CD8-positive, alpha-beta memory T cell (primary cell): Measurements from ENCODE around the gene CEP164. TPM values are rescaled to one million over a fixed set of nuclear protein-coding genes. Genes with fewer than 3 reads are reported as not detected.

ENCODE experiments used
- CTCF ChIA-PET: fragments of 350-600 bp; sonication (Branson Sonifier 250); formaldehyde crosslinking; loops from one replicate; lab custom pipeline; 2021; ENCODE audit warnings: antibody characterized with exemption; lab: Charles Lee
- POLR2A ChIA-PET: fragments of 350-600 bp; sonication (Branson Sonifier 250); formaldehyde crosslinking; loops from one replicate; lab custom pipeline; 2021; ENCODE audit warnings: antibody characterized with exemption; lab: Charles Lee
- DNase-seq, 5 donors: peaks; one replicate each; pipeline versions ENCODE4 v3.0.0 to v3.0.0-alpha.2; 2020 to 2022; ENCODE audit warnings: mixed read lengths in 1 of 5
- H3K27ac ChIP-seq: one replicate; pipeline ENCODE4 v1.7.0; 2013; ENCODE audit warnings: low read depth, mild to moderate bottlenecking, low read length, moderate library complexity
- H3K27me3 ChIP-seq: 2 replicates; pipeline ENCODE4 v1.7.0; 2013; ENCODE audit warnings: low read length, mild to moderate bottlenecking; ENCODE audit not compliant: insufficient read depth, poor library complexity, severe bottlenecking
- H3K36me3 ChIP-seq: 2 replicates; pipeline ENCODE4 v1.7.0; 2013; ENCODE audit warnings: mild to moderate bottlenecking, low read length, moderate library complexity; ENCODE audit not compliant: insufficient read depth
- H3K4me1 ChIP-seq: 2 replicates; pipeline ENCODE4 v1.7.0; 2013; ENCODE audit warnings: mild to moderate bottlenecking, low read length, moderate library complexity; ENCODE audit not compliant: insufficient read depth
- H3K4me3 ChIP-seq: 2 replicates; pipeline ENCODE4 v1.7.0; 2013; ENCODE audit warnings: mild to moderate bottlenecking, low read length
- H3K9me3 ChIP-seq: 2 replicates; pipeline ENCODE4 v1.7.0; 2013; ENCODE audit warnings: mild to moderate bottlenecking, low read length
- H3K27ac Mint-ChIP-seq, 8 donors: one replicate each; pipeline ENCODE4 v1.8.0; 2020 to 2021; ENCODE audit warnings: mixed read lengths in 8 of 8, mild to moderate bottlenecking in 6 of 8, inconsistent platforms in 3 of 8, moderate library complexity in 3 of 8
- H3K27me3 Mint-ChIP-seq, 2 donors: one replicate each; pipeline ENCODE4 v1.8.0; 2020 to 2021; ENCODE audit warnings: mixed read lengths in 2 of 2, mild to moderate bottlenecking in 1 of 2, moderate library complexity in 1 of 2
- H3K36me3 Mint-ChIP-seq, 3 donors: one replicate each; pipeline ENCODE4 v1.8.0; 2020 to 2021; ENCODE audit warnings: mixed read lengths in 3 of 3, inconsistent platforms in 1 of 3, mild to moderate bottlenecking in 1 of 3
- H3K4me1 Mint-ChIP-seq, 3 donors: one replicate each; pipeline ENCODE4 v1.8.0; 2020 to 2021; ENCODE audit warnings: mixed read lengths in 3 of 3, inconsistent platforms in 1 of 3, mild to moderate bottlenecking in 1 of 3
- H3K4me3 Mint-ChIP-seq, 7 donors: one replicate each; pipeline ENCODE4 v1.8.0; 2020 to 2021; ENCODE audit warnings: mixed read lengths in 7 of 7, mild to moderate bottlenecking in 6 of 7, moderate library complexity in 4 of 7, inconsistent platforms in 2 of 7
- H3K9me3 Mint-ChIP-seq, 5 donors: one replicate each; pipeline ENCODE4 v1.8.0; 2020 to 2022; ENCODE audit warnings: mixed read lengths in 5 of 5, mild to moderate bottlenecking in 3 of 5, moderate library complexity in 2 of 5, inconsistent platforms in 1 of 5
- polyA plus RNA-seq: library from polyadenylated mRNA; unstranded; fragments of 300-500 nt; fragmentation: Illumina TruSeq; gene quantifications from one replicate; pipeline ENCODE4 v1.2.3, GENCODE V29; 2021
- total RNA-seq, 2 experiments: library from RNA; stranded (reverse); gene quantifications; one replicate each; pipeline ENCODE4 v1.2.3, GENCODE V29; 2021

Gene CEP164
- total and polyA plus RNA-seq, 3 experiments from 2014 or later, result 25.7 to 40.5 (median 34.6) TPM

- no peaks in the 10 kb centered on the region for H3K9me3 ChIP-seq
- Mint-ChIP-seq H3K36me3 (no peaks in the 10 kb centered on the region), H3K4me1 (peaks cover 0 to 2% (median under 1%) of the 10 kb centered on the region in 3 donors), H3K27me3 (peaks cover 5 to 15% of the 10 kb centered on the region in 2 donors), H3K4me3 (no peak overlapping the region), H3K9me3 (no peaks in the 10 kb centered on the region), H3K27ac (no peak overlapping the region)
- DNase-seq, result no peak
- no peaks in the 10 kb centered on the region for H3K36me3 ChIP-seq
- no peak overlapping the region for H3K27ac ChIP-seq
- H3K4me3 ChIP-seq, result no peak overlapping the region
- no peaks in the 10 kb centered on the region for H3K4me1 ChIP-seq
- CTCF ChIA-PET, result no interaction called here
- no peaks in the 10 kb centered on the region for H3K27me3 ChIP-seq
- POLR2A ChIA-PET, result no interaction called here
Observed at GRCh38 chr11:117421041-117421440, 93.4 kb downstream of the CEP164 start.

GRCh38 chr11:117421476-117421875 is 93.8 kb downstream of the CEP164 start:
- Mint-ChIP-seq H3K4me1 (peaks cover 4 to 6% (median 5%) of the 10 kb centered on the region in 3 donors), H3K4me3 (no peak overlapping the region), H3K27ac (no peak overlapping the region), H3K36me3 (no peaks in the 10 kb centered on the region), H3K9me3 (no peaks in the 10 kb centered on the region), H3K27me3 (peaks cover 5 to 18% of the 10 kb centered on the region in 2 donors)
- POLR2A ChIA-PET, result no interaction called here
- H3K36me3 ChIP-seq, result no peaks in the 10 kb centered on the region
- H3K27me3 ChIP-seq, result no peaks in the 10 kb centered on the region
- CTCF ChIA-PET, result no interaction called here
- peaks cover 3% of the 10 kb centered on the region for H3K4me1 ChIP-seq
- H3K4me3 ChIP-seq, result no peak overlapping the region
- H3K9me3 ChIP-seq, result no peaks in the 10 kb centered on the region
- no peak for DNase-seq
- no peak overlapping the region for H3K27ac ChIP-seq

- Histone ChIP-seq H3K4me1 (peaks cover 4% of the 10 kb centered on the region), H3K27me3 (no peaks in the 10 kb centered on the region), H3K9me3 (no peaks in the 10 kb centered on the region), H3K4me3 (no peak overlapping the region), H3K27ac (no peak overlapping the region), H3K36me3 (no peaks in the 10 kb centered on the region)
- CTCF ChIA-PET, result no interaction called here
- no peak for DNase-seq
- POLR2A ChIA-PET, result no interaction called here
- Mint-ChIP-seq H3K27me3 (peaks cover 5 to 18% of the 10 kb centered on the region in 2 donors), H3K9me3 (no peaks in the 10 kb centered on the region), H3K4me1 (peaks cover 4 to 13% (median 6%) of the 10 kb centered on the region in 3 donors), H3K36me3 (peaks cover 0 to 1% (median 0%) of the 10 kb centered on the region in 3 donors), H3K4me3 (no peak overlapping the region), H3K27ac (no peak overlapping the region)
Observed at GRCh38 chr11:117423046-117423575, 95.5 kb downstream of the CEP164 start.

- no peaks in the 10 kb centered on the region for H3K9me3 ChIP-seq
- no peak for DNase-seq
- peaks cover 0 to 1% (median 0%) of the 10 kb centered on the region in 3 donors for H3K36me3 Mint-ChIP-seq
- POLR2A ChIA-PET, result no interaction called here
- no peaks in the 10 kb centered on the region for H3K27me3 ChIP-seq
- no peak overlapping the region for H3K27ac ChIP-seq
- H3K27me3 Mint-ChIP-seq, result peaks cover 5 to 18% of the 10 kb centered on the region in 2 donors
- peak overlapping the region in 1 of 7 donors; percentile 28 for H3K4me3 Mint-ChIP-seq
- CTCF ChIA-PET, result interaction anchor here (0.9 to 3.0 kb wide), 4 partner anchors 11 to 404 kb away, joined by 3 to 29 read pairs (median 4); no protein-coding TSS in a partner anchor
- peaks cover 4% of the 10 kb centered on the region for H3K4me1 ChIP-seq
- peaks cover 4 to 13% (median 6%) of the 10 kb centered on the region in 3 donors for H3K4me1 Mint-ChIP-seq
- H3K27ac Mint-ChIP-seq, result peak overlapping the region in 1 of 8 donors; percentile 78
- no peaks in the 10 kb centered on the region for H3K36me3 ChIP-seq
- H3K9me3 Mint-ChIP-seq, result no peaks in the 10 kb centered on the region
- H3K4me3 ChIP-seq, result no peak overlapping the region
Observed at GRCh38 chr11:117424781-117425180, 97.1 kb downstream of the CEP164 start.

GRCh38 chr11:117425679-117426296 is 98.1 kb downstream of the CEP164 start:
- Mint-ChIP-seq H3K27ac (peak overlapping the region in 1 of 8 donors; percentile 11), H3K4me3 (no peak overlapping the region), H3K36me3 (peaks cover 0 to 1% (median 0%) of the 10 kb centered on the region in 3 donors), H3K9me3 (no peaks in the 10 kb centered on the region), H3K27me3 (peaks cover 5 to 18% of the 10 kb centered on the region in 2 donors), H3K4me1 (peaks cover 4 to 13% (median 6%) of the 10 kb centered on the region in 3 donors)
- Histone ChIP-seq H3K27ac (no peak overlapping the region), H3K4me1 (peaks cover 4% of the 10 kb centered on the region), H3K36me3 (no peaks in the 10 kb centered on the region), H3K27me3 (no peaks in the 10 kb centered on the region), H3K4me3 (no peak overlapping the region), H3K9me3 (no peaks in the 10 kb centered on the region)
- ChIA-PET CTCF (interaction anchor here (0.7 to 3.0 kb wide), 28 partner anchors 10 to 745 kb away, joined by 3 to 29 read pairs (median 4); no protein-coding TSS in a partner anchor), POLR2A (no interaction called here)
- DNase-seq, result no peak

GRCh38 chr11:117426297-117426685 is 98.6 kb downstream of the CEP164 start:
- Histone ChIP-seq H3K27me3 (no peaks in the 10 kb centered on the region), H3K36me3 (no peaks in the 10 kb centered on the region), H3K4me1 (peaks cover 4% of the 10 kb centered on the region), H3K27ac (no peak overlapping the region), H3K4me3 (no peak overlapping the region), H3K9me3 (no peaks in the 10 kb centered on the region)
- no peak overlapping the region for H3K27ac Mint-ChIP-seq
- H3K9me3 Mint-ChIP-seq, result no peaks in the 10 kb centered on the region
- CTCF ChIA-PET, result interaction anchor here (0.7 to 3.0 kb wide), 28 partner anchors 10 to 744 kb away, joined by 3 to 29 read pairs (median 4); no protein-coding TSS in a partner anchor
- peak; percentile 38 to 75 (median 51) for DNase-seq
- peak overlapping the region in 2 of 7 donors; percentile 47 to 51 for H3K4me3 Mint-ChIP-seq
- POLR2A ChIA-PET, result no interaction called here
- H3K36me3 Mint-ChIP-seq, result peaks cover 0 to 1% (median 0%) of the 10 kb centered on the region in 3 donors
- peaks cover 5 to 18% of the 10 kb centered on the region in 2 donors for H3K27me3 Mint-ChIP-seq
- H3K4me1 Mint-ChIP-seq, result peaks cover 4 to 13% (median 6%) of the 10 kb centered on the region in 3 donors

- POLR2A ChIA-PET, result no interaction called here
- no peak for DNase-seq
- no peak overlapping the region for H3K4me3 ChIP-seq
- CTCF ChIA-PET, result interaction anchor here (0.7 to 3.0 kb wide), 15 partner anchors 9 to 681 kb away, joined by 3 to 29 read pairs (median 4); no protein-coding TSS in a partner anchor
- no peaks in the 10 kb centered on the region for H3K9me3 Mint-ChIP-seq
- H3K27me3 Mint-ChIP-seq, result peaks cover 5 to 18% of the 10 kb centered on the region in 2 donors
- peaks cover 0 to 1% (median 0%) of the 10 kb centered on the region in 3 donors for H3K36me3 Mint-ChIP-seq
- peaks cover 4% of the 10 kb centered on the region for H3K4me1 ChIP-seq
- H3K4me3 Mint-ChIP-seq, result peak overlapping the region in 2 of 7 donors; percentile 4 to 35
- H3K27ac Mint-ChIP-seq, result peak overlapping the region in 1 of 8 donors; percentile 71
- H3K27ac ChIP-seq, result no peak overlapping the region
- H3K4me1 Mint-ChIP-seq, result peaks cover 4 to 13% (median 6%) of the 10 kb centered on the region in 3 donors
- H3K27me3 ChIP-seq, result no peaks in the 10 kb centered on the region
- no peaks in the 10 kb centered on the region for H3K9me3 ChIP-seq
- H3K36me3 ChIP-seq, result no peaks in the 10 kb centered on the region
Observed at GRCh38 chr11:117426941-117427340, 99.3 kb downstream of the CEP164 start.

- H3K27ac ChIP-seq, result no peak overlapping the region
- POLR2A ChIA-PET, result no interaction called here
Observed at GRCh38 chr11:117427356-117427874, 99.8 kb downstream of the CEP164 start.

More at GRCh38 chr11:117427356-117427874, 99.8 kb downstream of the CEP164 start:
- Mint-ChIP-seq H3K36me3 (peaks cover 0 to 1% (median 0%) of the 10 kb centered on the region in 3 donors), H3K27ac (no peak overlapping the region), H3K4me3 (peak overlapping the region in 1 of 7 donors; percentile 35), H3K9me3 (no peaks in the 10 kb centered on the region), H3K4me1 (peaks cover 4 to 13% (median 6%) of the 10 kb centered on the region in 3 donors), H3K27me3 (peaks cover 5 to 18% of the 10 kb centered on the region in 2 donors)
- Histone ChIP-seq H3K4me3 (no peak overlapping the region), H3K4me1 (peaks cover 4% of the 10 kb centered on the region), H3K27me3 (no peaks in the 10 kb centered on the region), H3K9me3 (no peaks in the 10 kb centered on the region), H3K36me3 (no peaks in the 10 kb centered on the region)
- DNase-seq, result no peak
- CTCF ChIA-PET, result interaction anchor here (1.1 to 3.0 kb wide), 6 partner anchors 9 to 519 kb away, joined by 3 to 29 read pairs (median 8); no protein-coding TSS in a partner anchor
